NCI-H1694 (cell line): ENCODE results near the gene STK4.
"Not testable (repeated sequence)": the region's sequence is repeated elsewhere in the genome, so short reads cannot be mapped to it uniquely, and the experiment has no call there.

Source experiments
- DNase-seq: peaks from one replicate; lab custom pipeline; 2025; lab: John Stamatoyannopoulos, UW

The STK4 gene

DNA sequence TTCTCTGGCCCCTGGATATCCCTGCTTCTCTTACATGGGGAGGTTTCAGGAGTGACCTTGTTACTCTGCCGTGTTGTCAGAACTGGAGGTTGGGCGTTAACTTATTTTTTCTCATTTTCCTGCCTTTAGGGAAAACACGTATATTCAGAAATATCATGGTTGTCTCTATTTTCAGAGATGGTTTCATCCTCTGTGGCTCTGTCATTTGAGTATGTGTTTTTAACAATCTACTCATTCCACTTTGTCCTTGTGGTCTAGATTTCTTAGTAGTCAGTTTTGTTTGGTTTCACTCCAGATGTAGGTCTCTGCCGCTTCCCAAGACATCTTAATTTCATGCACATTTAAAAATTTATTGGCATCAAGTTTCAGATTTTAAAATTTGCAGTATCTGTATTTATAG lies 88.7 kb downstream of the STK4 start:
- no peak for DNase-seq

DNA sequence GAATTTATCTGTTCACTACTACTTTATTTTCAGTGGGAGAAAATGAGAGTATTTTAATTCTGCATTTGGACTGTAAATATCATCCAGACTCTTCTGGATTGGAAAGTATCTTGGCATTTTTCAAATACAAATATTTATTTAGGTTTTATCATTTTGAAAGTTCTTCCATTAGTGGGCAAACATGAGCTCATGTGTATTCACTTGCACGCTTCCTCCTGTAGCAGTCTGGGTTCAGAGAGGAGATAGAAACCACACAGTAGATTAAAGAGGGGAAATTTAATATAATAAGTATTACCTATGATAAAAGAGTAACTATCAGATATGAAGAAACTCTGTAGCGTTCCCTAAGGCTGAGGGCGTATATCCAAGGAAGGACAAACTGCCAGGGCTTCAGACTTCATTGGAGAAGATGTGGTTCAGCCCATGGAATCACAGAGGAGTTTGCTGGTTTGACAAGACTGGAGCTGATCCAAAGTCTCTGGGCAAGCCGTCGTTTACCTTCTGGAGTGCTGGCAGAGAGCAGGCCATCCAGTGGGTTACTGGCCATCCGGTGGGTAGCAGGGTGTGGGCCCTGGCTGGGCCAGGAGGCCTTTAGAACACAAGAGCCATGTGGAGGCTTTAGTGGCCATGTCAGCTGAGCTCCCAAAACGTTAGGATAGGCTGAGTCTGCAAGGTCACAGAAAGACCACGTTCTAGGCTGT lies 90.3 kb downstream of the STK4 start:
- DNase-seq = no peak

DNA sequence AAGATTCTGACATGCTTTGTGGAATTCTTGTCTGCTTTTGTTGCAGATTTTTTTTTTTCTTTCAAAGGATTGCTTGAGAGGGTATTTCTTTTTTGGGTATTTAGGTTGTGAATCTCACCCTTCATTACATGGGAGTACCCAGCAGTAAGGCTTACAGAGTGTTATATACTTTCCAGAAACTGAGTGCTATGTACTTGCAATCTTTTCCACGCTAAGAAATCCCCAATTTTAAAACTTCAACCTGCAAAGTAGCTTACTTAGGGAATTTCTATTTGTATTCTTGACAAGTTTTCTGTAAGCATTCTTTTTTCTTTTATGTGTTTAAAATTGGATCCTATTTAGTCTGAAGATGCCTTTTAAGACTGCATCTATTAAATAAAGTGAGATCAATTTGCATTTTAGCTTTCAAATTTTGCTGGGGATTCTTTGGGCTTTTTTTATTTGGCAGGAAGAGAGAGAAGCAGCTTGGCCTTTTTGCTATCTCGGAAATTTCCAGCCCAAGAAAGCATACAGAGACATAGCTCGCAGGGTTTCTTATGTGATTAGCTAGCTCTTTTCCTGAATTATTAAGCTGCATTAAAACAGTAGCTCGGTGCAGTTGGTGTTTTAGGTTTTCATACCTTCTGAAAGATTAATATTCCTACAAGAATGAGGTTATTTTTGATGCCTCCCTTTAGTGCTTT lies 92.0 kb downstream of the STK4 start:
- no peak for DNase-seq

DNA sequence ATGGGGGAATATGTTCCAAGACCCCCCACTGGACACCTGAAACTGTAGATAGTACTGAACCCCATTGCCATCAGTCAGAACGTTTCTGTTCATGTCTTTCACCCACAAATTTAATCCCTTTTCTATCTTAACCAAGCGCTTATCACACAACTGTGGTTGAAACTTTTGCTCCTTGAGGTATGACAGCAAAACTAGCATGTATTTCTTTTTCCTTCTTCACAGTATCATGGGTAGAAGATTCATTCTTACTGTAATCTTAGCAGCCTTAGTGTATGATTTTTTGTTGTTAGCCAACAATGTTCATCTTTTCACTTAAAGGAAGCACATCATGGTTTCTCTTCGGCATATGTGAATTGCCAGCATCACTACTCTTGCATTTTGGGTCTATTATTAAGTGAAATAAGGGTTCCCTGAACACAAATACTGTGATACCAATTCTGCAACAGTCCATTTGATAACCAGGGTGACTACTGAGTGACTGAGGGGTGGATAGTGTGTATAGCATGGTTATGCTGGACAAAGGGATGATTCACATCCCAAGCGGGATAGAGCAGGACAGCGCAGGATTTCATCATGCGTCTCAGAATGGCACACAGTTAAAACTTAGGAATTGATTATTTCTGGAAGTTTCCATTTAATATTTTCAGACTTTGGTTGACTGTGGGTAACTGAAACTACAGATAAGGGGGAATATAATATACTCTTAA lies 92.9 kb downstream of the STK4 start:
- no peak for DNase-seq

DNA sequence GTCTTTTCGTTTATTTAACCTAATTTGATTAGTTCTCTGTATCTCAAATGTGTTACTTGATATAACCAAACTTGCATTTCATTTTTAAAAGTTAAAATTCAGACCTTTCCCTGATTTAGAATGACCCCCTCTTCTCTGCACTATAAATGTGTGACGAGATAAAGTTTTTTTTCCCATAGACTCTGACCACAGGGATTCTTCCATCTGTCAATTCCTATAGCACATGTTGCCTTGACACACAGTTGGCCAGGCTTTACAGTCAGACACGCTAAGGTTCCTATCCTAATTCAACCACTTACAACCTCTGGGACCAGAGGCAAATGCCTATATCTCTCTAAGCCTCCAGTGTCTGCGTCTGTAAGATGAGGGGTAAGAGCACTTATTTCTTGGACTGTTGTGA lies 94.0 kb downstream of the STK4 start:
- no peak for DNase-seq

DNA sequence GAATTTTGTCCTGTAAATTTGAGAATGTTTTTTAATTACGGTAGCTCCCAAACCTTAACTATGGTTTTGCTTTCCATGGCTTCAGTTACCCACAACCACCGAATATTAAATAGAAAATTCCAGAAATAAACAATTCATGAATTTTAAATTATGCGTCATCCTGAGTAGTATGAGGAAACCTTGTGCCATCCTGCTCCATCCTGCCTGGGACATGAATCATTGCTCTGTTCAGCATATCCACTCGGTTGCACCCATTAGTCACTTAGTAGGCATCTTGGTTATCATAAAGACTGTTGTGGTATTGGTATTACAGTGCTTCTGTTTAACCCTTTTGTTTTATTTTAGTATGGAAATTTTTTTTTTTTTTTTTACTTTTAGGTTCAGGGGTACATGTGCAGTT lies 94.9 kb downstream of the STK4 start:
- DNase-seq = no peak

DNA sequence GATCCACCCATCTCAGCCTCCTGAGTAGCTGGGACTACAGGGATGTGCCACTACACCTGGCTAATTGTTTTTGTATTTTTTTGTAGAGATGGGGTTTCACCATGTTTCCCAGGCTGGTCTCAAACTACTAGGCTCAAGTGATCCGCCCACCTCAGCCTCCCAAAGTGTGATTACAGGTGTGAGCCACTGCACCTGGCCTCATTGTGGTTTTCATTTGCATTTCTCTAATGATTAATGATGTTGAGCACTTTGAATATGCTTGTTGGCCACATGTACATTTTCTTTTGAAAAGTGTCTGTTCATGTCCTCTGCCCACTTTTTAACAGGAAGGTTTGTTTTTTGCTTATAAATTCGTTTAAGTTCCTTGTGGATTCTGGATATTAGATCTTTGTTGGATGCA lies 96.8 kb downstream of the STK4 start:
- not testable (repeated sequence) for DNase-seq

DNA sequence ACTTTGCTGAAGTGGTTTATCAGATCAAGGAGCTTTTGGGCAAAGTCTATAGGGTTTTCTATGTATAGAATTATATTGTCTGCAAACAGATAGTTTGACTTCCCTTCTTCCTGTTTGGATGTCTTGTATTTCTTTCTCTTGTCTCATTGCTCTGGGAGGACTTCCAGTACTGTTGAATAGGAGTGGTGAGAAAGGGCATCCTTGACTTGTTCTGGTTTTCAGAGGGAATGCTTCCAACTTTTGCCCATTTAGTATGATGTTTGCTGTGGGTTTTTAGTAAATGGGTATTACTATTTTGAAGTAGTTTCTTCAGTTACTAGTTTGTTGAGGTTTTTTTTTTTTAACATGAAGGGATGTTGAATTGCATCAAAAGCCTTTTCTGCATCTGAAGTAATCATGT lies 98.5 kb downstream of the STK4 start:
- DNase-seq = no peak

DNA sequence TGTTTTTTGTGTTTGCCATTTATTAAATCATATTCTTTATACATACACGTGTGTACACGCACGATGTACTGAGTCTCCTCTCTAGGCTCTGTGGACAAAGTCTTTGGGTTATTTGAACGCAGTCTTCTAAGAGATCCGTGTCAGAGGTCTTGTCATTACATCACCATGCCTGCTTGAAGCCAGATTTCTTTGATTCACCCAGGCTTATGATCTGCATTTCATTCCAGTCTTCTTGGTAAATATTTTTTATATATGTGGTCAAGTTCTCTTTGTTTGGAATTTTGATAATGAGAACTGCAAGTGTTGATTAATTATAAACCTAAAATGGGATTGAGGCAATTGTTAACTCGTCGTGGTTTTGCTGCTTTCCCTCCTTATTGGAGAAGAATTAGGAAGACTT lies 100.1 kb downstream of the STK4 start:
- DNase-seq = no peak

DNA sequence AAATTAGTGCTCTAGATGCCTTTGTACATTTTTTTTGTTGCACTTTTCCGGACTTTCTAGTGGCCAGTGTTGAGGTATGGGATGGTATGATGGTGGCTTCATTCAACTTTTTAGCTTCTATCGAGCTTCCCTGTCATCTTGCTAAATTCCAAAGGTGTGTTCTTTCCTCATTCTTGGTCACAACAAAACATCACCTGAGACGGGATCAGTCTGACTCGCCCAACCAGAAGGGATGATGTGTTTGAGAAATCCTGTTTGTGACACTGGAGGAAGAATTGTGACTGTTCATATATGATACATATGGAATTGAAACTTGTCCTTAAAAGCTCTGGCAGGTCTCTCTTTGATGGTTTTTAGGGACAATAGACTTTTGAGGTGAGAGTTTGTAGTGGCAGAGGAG lies 100.8 kb downstream of the STK4 start:
- no peak for DNase-seq

DNA sequence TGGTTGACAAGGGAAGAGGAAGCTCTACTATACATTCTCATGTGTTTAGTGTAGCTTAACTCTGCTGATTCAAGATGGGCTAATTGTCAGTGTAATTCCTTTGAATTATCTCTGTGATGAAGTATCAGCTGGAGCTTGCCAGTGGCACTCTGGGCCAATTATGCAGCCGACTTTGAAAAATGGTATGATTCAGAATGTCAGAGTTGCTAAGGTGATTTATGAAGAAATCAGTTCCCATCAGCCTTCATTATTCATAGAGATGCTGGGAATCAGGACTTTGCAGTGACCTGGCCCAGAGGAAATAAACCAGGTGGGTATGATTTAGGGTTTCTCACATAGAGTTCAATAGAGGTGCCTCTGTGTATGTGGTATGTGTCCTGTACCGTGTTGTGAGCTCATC lies 101.2 kb downstream of the STK4 start:
- no peak for DNase-seq

DNA sequence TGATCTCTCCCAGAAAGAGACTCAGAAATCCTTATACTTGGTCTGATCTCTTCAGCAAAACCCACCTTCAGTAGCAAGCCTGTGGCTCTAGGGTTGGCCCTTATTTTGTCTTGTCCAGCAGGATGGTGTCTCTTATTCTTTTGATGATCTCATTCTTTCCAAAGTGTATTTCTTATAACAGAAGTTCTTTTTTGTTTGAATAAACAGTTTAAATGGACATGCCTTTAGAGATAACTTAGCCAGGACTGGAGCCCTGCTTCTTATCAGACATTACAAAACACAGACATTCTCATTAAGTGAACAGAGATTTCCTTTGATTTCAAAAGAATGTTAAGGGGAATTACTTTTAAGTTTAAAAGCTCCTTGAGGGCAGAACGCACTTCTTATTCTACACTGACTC lies 102.9 kb downstream of the STK4 start:
- no peak for DNase-seq

DNA sequence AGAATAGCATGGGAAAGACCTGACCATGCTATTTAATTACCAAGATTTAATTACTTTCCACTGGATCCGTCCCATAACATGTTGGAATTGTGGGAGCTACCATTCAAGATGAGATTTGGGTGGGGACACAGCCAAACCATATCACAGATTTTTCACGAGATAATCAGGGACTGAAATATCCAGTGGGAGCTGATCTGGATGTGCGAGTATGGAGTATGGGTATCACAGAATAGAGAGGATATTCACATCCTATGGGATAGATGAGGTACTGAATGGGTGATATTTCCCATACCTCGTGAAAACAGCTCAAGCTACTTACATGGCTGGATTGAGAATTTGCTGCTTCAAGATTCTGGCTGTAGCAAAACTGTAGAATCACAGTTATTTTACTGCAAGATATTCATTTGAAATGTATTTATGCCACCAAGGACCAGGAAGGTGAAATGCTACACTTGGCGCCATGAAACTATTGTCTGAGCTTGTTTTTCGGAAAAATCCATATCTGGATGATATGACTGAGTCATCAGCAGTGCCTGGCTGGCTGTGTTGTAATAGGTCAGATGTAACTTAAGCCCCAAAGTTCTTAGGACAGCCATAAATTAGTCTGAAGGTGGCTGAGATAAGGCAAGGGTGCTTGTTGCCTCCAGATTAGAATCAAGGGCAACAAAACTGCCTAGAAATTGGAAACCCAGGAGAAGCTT lies 104.8 kb downstream of the STK4 start:
- DNase-seq = no peak

DNA sequence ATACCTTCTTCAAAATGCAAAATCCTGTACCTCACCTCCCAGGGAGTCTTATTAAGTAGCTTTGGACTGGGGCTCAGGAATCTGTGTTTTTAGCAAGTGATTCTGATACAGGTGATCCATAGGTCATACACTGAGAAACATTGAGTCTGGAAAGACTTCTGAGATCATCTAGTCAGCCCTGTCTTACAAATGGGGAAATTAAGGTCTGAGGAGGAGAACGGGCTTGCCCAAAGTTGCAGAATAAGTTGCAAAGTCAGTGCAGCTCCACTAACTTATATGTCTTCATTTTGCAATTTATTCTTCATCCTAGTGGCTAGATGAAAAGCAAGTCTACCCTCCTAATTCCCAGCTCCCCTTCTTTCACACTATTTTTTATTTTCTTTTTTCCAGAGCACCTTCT lies 105.8 kb downstream of the STK4 start:
- DNase-seq = no peak

DNA sequence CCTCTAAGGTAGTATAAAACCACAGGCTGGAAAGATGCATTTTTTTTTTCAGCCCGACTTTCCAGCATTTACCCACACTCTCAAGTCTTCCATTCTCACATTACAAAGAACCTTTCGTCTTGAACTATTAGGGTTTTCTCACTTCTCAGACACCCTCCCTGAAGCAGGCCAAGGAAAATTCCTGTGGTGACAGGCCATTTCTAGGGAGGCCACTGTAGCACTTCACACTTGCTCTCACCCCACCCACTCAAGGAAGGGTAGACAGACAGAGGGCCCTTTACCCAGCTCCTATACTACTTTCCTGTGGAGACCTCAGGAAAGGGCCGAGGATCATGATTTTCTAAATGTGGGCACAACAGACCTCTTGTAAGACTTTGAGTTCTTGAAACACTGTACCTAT lies 106.9 kb downstream of the STK4 start:
- DNase-seq = no peak

DNA sequence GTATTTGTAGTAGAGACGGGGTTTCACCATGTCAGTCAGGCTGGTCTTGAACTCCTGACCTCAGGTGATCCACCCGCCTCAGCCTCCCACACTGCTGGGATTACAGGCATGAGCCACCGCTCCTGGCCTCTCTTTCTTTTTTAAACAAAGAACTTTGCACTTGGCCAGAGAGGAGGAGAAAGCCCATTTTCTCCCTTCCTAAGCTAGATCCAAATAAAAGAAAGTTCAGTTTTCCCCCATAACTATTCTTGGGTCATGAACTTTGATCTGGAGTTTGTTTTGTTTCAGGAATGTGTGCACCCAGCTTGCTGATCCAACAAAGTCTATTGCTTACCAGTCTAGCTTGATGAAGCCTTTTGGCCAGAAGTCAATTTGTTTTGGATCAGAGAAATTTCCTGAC lies 111.2 kb downstream of the STK4 start:
- DNase-seq = no peak

DNA sequence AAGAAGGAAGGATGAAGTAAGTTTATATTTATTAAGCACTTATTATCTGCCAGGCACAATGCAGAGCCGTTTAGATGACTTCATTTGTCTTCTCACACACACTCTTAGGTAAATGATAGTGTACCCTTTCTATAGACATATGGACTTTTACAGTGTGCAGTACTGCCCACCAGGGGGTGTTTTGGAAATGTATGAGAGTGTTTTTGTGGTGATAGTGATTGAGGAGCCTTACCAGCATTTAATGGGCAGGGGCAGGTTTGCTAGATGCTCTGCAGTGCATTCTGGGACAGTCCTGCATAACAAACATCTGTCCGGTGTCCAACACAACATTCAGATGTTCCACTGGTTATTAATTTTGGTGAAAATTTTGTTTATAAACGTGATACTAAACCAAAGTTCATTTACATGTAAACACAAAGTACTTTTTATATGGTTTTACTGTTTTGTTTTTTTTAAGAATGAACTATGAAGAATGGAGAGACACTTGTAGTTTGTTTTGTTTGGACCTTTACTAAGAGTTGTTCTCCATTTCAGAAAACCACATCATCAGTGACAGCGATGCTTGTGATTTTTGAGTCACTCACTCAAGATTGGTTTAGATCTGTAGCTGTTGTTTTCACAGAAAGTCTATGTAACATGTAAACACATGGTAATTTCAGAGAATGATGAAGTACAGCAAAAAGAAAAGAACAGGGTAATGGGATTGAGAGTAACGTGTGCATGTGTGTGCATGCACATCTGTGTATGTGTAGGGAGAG lies 114.7 kb downstream of the STK4 start:
- DNase-seq = no peak

DNA sequence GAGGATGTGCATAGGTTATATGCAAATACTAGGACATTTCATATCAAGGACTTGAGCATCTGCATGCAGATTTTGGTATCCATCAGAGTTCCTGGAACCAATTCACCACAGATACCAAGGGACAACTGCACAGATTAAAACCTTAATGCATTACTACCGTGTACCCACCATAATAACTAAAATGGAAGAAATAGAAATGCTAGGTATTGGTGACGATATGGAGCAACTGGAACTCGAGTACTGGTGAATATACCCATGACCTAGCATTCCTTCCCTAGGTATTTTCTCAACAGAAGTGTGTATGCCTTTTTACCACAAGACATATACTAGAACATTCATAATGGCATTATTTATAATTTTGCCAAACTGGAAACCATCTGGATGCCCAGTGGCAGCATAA lies 116.2 kb downstream of the STK4 start:
- DNase-seq = no peak

DNA sequence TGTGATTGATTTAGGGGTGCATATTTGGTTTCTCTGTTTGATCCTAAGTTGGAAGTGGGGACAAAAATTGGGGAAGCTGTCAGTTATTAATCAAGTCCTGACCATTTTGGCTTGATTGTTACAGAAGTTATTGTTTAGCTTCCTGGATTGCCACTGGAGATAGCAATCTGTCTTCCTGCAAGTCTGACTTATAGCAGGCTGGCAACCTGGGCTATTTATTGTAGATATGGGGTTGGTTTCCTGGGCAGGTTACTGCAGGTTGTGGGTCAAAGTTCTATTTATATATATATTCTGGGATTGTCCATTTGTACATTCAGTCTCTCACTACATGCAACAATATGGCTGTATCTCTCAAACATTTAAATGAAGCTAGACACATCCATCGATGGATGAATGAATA lies 116.8 kb downstream of the STK4 start:
- no peak for DNase-seq

DNA sequence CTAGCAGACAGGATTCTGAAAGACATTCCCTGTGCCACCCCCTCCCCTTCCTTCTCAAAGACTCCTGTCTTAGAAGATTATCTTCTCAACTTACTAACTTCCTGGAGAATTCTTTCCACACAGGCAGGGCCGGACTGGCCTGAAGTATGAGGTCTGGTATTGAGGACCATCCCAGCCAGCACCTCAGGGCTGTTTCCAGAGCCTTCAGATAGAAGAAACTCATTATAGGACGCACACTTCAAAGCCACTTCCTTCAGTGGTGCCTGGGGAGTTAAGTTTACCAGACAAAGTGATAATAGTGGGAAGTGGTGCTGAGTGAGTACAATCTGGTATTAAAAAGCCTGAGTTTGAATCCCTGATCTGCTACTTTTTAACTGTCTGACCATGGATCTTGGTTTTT lies 119.0 kb downstream of the STK4 start:
- DNase-seq = no peak

DNA sequence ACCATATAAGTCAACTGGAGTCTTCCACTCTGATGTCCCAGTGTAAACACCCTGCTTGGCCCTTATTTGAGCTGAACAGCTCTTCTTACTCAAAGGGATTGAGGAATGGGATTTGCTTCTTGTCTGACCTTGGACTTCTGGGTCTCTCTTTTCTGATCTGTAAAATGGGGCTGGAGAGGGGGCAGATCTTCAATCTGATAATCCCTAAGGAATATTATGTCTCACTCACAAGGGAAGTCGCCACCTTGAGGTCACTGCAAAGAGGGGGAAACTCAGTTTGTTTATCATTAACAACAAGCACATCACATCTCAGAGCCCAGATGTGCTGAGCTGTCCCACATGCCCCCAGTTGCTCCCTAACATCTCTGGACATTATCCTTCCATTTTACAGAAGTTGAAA lies 119.6 kb downstream of the STK4 start:
- DNase-seq = no peak
